HG02870 (cell line): Measurements from ENCODE around the gene ALDH1B1.
"Not testable (repeated sequence)": the region's sequence is repeated elsewhere in the genome, so short reads cannot be mapped to it uniquely, and the experiment has no call there.

ENCODE experiments used
- ATAC-seq: cut with Tn5 transposase; IDR thresholded peaks from one replicate; pipeline ENCODE4 v1.9.1; 2021; ENCODE audit warnings: mild to moderate bottlenecking, moderate library complexity; ENCODE audit not compliant: unreplicated experiment

The ALDH1B1 gene

DNA sequence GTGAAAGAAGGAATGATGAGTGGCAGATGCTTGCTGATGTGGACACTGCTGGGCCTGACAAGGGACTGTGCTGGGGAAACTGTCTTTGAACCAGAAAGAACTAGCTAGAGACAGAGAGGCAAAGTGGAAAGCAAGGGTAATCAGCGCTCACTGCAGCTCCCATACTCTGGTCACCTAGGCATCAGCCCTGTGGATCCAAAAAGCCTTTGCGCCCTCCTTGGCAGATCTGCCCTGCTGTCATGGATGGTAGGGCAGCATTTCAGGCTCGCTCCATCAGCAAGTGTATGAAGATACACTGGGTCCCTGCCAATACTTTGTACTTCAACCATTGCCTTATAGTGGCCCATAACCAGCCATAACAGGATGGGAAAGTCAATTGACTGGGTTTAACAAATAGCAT lies 6.6 kb upstream of the ALDH1B1 start:
- no peak for ATAC-seq

DNA sequence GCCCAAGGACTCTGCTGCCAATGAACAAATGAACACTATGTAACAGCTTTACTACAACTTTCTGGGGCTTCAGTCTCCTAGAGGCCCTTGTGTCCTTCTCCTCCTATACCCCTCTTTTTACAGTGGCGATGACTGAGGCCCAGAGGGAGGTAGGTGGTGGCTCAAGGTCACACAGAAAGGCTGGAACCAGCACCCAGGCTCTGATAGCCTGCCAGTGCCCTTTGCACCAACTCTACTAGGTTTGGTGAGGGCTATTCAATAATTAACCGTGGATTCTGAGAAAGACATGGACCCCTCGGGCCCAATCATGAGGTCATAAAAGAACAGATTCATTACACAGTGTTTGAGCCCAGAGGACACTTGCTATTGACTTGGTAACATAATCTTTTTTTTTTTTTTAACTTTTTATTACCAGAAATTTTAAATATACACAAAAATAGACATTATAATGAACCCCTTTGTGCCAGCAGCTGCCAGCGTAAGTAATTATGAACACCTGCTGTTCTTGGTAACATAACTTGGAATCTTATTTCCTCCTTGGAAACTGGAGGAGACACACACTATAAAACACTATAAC lies 6.1 kb upstream of the ALDH1B1 start:
- ATAC-seq, result no peak

DNA sequence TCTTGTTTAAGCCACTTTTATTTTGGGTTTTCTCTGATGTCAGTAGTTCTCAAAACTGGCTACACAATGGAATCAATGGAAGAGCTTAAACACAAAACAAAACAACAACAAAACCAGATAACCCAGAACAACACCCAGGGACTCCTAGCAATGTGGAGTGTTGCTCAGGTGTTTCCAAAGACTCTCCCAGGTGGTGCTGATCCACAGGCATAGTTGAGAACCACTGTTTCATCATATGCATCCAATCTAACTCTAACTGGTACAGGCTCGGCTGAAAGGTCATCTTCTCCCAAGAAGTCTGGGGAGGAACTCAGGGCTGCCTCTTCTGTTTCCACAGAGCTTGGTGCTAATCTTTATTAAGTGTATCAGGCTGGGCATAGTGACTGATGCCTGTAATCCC lies 5.4 kb upstream of the ALDH1B1 start:
- ATAC-seq, result no peak

DNA sequence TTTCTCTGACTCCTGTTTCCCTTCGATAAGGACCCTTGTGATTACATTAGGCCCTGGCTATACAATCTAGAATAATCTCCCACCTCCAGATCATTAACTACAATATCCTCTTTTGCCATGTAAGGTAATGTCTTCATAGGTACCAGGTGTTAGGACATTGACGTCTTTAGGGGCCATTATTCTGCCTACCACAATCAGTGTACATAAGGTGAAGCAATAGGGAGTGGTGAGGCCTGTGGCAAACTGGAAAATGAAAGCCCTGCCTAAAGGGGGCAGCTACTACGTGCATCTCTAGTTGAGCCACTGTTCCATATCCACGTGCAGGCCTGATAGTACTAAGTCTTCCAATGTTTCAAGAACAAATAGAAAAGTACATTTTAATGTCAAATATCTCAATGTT lies 4.8 kb upstream of the ALDH1B1 start:
- no peak for ATAC-seq

DNA sequence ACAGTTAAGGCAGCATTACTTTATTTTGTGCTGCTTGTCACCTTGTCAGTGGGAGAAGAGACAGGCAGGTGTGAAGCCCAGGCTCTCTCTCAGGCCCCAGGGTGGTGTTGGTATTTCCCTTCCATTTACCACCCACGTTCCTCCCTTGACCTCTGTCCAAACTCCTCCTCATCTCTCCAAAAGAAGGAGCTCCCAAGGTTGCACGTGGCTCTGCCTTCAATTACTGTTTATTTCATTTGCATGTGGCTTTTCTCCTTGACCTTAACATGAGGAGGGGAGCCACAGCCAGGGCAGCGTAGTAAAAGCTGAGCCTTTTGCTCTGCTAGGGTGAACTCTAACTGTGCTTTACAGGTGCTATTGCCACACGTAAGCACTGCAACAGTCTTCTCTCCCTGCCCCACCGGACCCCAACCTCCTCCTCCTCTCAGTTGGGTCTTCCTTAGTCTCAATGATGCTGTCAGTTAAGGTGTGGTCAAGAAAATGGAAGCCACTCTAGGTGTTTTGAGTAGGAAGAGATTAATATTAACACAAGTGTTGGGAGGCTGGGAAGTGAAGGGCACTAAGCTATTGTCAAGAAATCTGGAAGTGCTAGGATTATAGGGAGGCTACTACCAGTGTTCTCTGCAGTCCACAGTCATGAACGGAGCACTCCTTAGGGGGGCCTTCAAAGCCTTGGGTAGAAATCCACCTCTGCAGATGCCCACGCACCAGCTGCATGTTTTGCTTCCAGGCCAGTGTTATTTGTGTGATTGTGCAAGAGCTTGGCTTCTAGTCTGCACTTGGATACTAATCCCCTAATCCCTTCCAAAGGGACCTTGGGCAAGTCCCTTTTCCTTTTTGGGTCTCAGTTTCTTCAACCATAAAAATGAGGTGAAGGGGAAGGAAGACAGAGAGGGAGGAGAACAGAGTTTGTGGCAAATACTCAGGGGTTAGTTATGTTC lies 3.9 kb upstream of the ALDH1B1 start:
- no peak for ATAC-seq

DNA sequence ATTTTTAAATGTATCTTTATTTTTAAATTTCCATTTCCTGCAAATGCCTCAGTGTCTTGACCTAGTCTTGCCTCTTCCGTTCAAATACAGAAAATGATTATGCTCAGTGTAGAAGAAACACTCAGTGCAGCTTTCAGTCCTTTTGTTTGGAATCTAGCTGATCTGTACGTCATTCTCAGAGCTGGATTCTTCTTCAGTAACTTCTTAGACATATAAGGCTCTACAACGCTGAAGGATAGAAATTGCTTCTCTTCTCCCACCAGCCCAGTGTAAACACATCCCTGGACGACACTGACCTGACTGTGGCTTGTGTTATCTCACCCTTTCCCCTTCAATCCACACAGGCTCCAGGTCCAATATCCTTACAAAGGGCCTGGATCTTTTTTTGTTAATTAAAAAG lies 3.2 kb upstream of the ALDH1B1 start:
- ATAC-seq, result no peak

GRCh38 chr9:38390442-38390841 lies 2.1 kb upstream of the ALDH1B1 start:
- ATAC-seq, result no peak

GRCh38 chr9:38390851-38391250 lies 1.7 kb upstream of the ALDH1B1 start:
- no peak for ATAC-seq

- no peak for ATAC-seq
These were observed 1.0 kb upstream of the ALDH1B1 start for GRCh38 chr9:38391278-38392118.

GRCh38 chr9:38393128-38393796 lies 760 bp downstream of the ALDH1B1 start:
- ATAC-seq, result no peak

DNA sequence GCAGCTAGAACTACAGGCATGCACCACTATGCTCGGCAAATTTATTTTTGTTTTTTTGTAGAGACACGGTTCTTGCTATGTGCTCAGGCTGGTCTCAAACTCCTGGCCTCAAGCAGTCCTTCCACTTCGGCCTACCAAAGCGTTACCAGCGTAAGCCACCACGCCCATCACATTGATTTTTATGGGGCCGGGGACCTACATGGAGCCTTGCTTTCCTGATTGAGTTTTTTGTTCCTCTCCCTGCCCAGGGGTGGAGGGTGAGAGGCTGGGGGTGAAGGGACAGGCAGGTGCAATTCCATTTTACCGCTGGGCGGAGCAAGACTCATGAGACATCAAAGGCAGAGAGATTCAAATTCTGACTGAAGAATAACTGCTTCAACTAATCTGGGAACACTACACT lies 1.9 kb downstream of the ALDH1B1 start:
- ATAC-seq, result no peak

GRCh38 chr9:38395653-38396370 lies 3.3 kb downstream of the ALDH1B1 start:
- ATAC-seq, result no peak

DNA sequence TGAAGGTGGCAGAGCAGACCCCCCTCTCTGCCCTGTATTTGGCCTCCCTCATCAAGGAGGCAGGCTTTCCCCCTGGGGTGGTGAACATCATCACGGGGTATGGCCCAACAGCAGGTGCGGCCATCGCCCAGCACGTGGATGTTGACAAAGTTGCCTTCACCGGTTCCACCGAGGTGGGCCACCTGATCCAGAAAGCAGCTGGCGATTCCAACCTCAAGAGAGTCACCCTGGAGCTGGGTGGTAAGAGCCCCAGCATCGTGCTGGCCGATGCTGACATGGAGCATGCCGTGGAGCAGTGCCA lies 3.8 kb downstream of the ALDH1B1 start:
- ATAC-seq, result no peak

GRCh38 chr9:38399191-38399590 lies 6.7 kb downstream of the ALDH1B1 start:
- not testable (repeated sequence) for ATAC-seq

- no peak for ATAC-seq
These were observed 9.5 kb downstream of the ALDH1B1 start for GRCh38 chr9:38401994-38402393.

DNA sequence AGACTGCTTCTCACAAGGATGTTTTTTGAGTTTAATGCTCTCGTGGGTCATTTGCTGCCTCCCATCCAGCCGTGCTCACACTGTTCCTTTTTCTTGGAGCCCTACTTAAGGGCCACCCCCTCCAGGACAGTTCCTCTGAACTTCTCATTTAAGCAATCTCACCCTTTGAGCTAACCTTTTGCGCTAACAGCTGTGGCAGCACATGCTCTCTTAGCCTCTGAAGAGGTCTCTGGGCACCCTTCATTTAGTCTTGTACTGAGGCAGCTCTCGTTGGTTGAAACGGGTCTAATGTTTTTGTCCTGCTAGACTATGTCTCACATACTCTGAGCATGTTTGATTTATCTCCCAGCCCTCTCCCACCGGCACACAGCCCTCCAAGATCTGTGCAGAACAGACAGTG lies 11.8 kb downstream of the ALDH1B1 start:
- ATAC-seq, result no peak

DNA sequence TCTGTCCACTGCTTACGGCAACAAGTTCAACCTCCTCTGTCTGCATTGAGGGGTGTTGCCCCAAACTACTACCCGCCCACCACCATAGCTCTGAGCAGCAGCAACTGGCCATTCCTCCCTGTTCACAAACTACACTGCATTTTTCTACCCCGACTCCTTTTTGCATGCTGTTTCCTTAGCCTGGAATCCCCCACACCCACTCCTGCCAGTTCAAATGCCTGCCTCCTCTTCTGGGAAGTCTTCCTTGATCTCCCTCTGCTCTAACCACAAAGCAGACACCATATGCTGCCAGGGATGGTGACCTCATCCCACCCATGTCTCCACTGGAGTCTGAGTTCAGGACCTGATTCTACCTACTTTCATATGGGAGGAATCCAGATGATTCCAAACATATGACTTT lies 13.3 kb downstream of the ALDH1B1 start:
- no peak for ATAC-seq

DNA sequence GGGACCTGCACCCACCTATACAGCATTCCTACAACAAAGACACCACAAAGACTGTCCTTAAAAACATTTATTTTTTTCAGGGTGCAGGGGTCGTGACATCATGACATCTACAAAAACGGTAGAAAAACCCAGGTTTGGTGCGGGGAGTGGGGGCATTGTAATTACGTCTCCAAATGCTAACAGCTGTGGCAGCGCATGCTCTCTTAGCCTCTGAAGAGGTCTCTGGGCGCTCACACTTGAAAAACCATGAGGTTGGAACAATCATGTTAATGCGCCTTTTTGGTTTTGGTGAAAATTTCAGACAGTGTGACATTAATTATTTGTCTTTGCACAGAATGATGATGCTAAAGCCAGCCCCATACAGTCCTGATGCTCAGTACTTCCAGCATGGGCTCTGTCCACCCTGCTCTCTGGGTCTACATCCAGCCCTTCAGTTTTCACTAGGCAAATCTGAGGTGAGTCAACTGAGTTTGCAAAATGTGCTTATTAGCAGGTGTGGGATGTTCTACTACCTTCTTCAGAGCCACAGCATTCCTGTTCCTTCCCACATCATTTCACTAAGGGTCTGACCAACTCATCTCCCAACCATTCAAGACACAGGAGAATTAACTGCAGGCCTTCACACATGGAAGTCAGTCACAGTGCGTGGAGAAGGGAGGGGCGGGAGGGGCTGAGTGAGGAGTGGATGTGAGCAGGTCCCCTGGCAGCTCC lies 14.1 kb downstream of the ALDH1B1 start:
- ATAC-seq, result no peak

- ATAC-seq, result peak; percentile 77
These were observed 16.2 kb downstream of the ALDH1B1 start for GRCh38 chr9:38408719-38409118.

DNA sequence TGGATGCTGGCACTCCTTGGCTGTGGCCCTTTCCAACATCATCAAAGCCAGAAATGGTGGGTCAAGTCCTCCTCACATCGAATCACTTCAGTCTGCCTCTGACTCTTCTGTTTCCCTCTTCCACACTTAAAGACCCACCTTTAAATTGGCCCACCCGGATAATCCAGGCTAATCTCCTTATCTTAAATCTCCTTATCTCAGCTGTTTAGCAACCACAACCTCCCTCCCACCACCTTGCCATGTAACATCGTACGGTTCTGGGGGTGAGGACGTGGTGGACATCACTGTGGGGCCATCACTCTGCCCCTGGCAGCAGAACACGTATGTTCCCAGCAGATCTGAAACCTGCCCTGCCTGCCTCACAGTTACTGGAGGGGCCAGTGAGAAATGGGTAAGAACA lies 20.2 kb downstream of the ALDH1B1 start:
- no peak for ATAC-seq
